ENCODE results near the gene FREM2. TPM values are rescaled to one million over a fixed set of nuclear protein-coding genes. Genes with fewer than 3 reads are reported as not detected.

Gene FREM2, protein sequence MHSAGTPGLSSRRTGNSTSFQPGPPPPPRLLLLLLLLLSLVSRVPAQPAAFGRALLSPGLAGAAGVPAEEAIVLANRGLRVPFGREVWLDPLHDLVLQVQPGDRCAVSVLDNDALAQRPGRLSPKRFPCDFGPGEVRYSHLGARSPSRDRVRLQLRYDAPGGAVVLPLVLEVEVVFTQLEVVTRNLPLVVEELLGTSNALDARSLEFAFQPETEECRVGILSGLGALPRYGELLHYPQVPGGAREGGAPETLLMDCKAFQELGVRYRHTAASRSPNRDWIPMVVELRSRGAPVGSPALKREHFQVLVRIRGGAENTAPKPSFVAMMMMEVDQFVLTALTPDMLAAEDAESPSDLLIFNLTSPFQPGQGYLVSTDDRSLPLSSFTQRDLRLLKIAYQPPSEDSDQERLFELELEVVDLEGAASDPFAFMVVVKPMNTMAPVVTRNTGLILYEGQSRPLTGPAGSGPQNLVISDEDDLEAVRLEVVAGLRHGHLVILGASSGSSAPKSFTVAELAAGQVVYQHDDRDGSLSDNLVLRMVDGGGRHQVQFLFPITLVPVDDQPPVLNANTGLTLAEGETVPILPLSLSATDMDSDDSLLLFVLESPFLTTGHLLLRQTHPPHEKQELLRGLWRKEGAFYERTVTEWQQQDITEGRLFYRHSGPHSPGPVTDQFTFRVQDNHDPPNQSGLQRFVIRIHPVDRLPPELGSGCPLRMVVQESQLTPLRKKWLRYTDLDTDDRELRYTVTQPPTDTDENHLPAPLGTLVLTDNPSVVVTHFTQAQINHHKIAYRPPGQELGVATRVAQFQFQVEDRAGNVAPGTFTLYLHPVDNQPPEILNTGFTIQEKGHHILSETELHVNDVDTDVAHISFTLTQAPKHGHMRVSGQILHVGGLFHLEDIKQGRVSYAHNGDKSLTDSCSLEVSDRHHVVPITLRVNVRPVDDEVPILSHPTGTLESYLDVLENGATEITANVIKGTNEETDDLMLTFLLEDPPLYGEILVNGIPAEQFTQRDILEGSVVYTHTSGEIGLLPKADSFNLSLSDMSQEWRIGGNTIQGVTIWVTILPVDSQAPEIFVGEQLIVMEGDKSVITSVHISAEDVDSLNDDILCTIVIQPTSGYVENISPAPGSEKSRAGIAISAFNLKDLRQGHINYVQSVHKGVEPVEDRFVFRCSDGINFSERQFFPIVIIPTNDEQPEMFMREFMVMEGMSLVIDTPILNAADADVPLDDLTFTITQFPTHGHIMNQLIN (N-terminal part only)
- total RNA-seq: not detected in 2 replicates

DNA sequence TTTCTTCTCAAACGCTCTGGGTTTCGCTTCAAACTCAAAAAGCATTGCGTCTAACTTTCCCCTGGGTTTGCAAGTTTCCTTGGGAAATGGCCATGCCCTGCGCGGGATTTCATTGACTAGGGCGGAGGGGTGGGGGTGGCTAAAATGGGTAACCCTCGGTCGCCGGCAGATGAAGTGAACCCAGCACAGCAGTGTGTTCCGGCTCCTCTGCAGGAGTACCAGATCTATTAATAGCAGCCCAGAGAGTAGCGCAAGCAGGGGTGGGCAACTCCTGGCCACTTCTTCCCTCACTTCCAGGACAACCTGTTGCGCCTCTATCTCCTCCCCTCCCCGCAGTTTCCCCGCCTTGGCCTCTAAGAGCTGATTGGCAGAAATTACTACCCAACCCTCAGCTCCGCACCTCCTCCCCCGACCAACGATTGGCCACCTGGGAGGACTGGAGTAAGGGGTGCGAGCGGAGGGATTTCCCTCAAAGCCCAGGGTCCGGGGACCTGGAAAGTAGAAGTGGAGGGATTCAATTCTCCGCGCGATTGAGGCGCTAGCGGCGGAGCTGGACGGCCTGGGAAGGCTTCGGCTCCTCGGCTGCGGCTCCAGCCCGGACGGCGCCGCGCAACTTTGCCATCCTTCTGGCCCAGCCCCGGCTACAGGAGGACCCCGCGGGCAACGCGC lies at the start of gene FREM2:
TSS of gene FREM2 (plus strand) at position 501 of the 669 bp plus-strand sequence. CDS start 268 bp downstream, outside the sequence.

All from cardiac ventricle fibroblast (primary cell).